Measurements from ENCODE around the gene INPP5K.

The INPP5K gene

GRCh38 chr17:1496869-1497268 is 19.5 kb downstream of the INPP5K start:
- TF ChIP-seq, protein P1, sequence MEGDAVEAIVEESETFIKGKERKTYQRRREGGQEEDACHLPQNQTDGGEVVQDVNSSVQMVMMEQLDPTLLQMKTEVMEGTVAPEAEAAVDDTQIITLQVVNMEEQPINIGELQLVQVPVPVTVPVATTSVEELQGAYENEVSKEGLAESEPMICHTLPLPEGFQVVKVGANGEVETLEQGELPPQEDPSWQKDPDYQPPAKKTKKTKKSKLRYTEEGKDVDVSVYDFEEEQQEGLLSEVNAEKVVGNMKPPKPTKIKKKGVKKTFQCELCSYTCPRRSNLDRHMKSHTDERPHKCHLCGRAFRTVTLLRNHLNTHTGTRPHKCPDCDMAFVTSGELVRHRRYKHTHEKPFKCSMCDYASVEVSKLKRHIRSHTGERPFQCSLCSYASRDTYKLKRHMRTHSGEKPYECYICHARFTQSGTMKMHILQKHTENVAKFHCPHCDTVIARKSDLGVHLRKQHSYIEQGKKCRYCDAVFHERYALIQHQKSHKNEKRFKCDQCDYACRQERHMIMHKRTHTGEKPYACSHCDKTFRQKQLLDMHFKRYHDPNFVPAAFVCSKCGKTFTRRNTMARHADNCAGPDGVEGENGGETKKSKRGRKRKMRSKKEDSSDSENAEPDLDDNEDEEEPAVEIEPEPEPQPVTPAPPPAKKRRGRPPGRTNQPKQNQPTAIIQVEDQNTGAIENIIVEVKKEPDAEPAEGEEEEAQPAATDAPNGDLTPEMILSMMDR (IDR thresholded peaks at IDR 0.05): no peak

- TF ChIP-seq, protein P1 (IDR thresholded peaks at IDR 0.05): no peak
These were observed 21.0 kb downstream of the INPP5K start for GRCh38 chr17:1495265-1495989.

DNA sequence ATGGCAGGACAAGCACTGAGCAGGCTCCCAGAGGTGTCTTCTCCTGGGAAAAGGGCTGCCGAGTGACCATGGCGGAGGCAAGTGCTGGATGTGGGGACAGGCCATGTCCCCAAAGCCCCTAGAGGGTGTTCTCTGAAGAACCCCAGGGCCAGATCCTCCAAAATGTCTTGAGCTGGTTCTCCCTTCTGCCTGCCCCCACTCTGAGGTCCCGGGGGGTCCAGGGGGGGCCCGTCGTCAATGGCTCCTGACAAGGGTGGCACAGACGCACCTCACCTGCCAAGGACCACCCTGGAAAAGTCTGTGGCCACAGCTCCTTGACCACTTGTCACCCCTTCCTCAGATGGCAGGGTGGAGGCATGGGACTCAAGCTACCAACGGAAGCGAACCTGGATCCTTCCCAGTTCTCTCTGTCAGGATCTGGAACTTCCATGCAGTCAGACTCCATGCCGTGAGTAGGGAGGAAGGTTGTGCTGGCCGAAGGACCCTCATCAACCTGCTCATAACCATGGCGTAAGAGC is 21.6 kb downstream of the INPP5K start:
- TF ChIP-seq, protein P1 (IDR thresholded peaks at IDR 0.05): no peak

DNA sequence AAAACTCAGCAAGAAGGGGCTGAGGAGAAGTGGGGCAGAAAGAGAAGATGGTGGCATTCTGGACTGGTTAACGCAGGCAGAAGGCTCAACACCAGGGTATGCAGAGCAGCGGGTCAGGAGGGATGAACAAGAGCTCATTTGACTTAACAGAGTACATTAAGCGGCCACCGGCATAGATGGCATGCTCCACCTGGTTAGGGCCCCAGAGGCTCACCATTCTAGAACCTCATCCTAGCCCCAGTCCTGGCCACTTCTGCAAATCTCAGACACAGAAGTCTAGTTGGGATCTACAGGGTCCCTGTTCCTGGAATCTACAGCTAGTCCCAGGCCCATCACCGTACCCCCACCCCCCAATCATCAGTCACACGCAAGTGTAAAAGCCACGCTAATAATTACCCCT is 22.2 kb downstream of the INPP5K start:
- TF ChIP-seq, protein P1 (IDR thresholded peaks at IDR 0.05): no peak

DNA sequence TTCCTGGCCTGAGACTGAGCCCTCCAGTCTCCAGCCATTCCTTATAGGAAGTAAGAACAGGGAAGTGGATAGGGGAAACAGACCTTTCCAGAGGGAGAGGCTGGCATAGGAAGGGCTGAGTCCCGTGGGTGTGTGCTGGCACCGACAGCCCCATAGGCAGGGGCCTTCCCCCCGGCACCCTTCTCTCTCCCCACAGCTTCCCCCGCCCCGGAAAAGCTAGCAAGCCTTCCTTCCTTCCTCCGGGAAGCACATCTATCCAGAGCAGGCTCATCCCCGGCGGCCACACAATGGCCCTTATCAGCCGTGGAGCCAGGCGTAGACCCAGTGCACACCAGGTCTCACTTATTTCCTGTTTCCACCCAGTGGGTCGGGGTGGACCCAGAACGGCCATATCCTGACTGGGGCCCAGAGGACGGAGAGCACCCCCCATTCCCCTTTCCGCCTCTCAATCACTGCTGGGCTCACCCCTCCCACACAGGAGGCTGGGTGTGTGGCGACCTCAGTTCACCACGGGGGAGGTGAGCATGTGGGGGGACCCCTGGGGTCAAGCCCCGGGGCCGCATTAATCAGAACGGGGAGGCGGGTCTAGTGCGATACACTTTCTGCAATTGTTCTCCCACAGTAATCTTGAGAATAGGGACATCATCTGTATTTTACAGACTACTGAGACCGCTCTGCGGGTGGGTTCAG is 23.0 kb downstream of the INPP5K start:
- TF ChIP-seq, protein P1 (IDR thresholded peaks at IDR 0.05): no peak

GRCh38 chr17:1492249-1493206 is 23.9 kb downstream of the INPP5K start, which contains the start of gene MYO1C:
TSS of gene MYO1C (minus strand) at chr17:1492686. CDS start at chr17:1492487, 199 bp downstream.
- TF ChIP-seq, protein P1 (IDR thresholded peaks at IDR 0.05): no peak
